Testis (tissue), 3 donors: Measurements from ENCODE around the gene PUM1. TPM values are rescaled to one million over a fixed set of nuclear protein-coding genes. Genes with fewer than 3 reads are reported as not detected.

Experiments used
- DNase-seq: peaks from one replicate; pipeline ENCODE4 v3.0.0-alpha.2; 2019
- H3K27ac ChIP-seq, 2 donors: fragments of 200-600 bp; sonication (generic); one replicate each; pipeline ENCODE4 v1.5.1; 2019
- H3K27me3 ChIP-seq: fragments of 200-600 bp; sonication (generic); one replicate; pipeline ENCODE4 v1.5.1; 2019
- H3K36me3 ChIP-seq: fragments of 200-600 bp; sonication (generic); one replicate; pipeline ENCODE4 v1.5.1; 2017; ENCODE audit warnings: low read depth; ENCODE audit errors: missing control alignments
- H3K4me1 ChIP-seq: fragments of 200-600 bp; sonication (generic); one replicate; pipeline ENCODE4 v1.5.1; 2019
- H3K4me3 ChIP-seq, 2 donors: fragments of 200-600 bp; sonication (generic); one replicate each; pipeline ENCODE4 v1.5.1; 2017 to 2019
- H3K9me3 ChIP-seq: fragments of 200-600 bp; sonication (generic); one replicate; pipeline ENCODE4 v1.5.1; 2017
- CTCF ChIP-seq, 3 experiments: fragments of 450-650 bp in 2 of 3; fragments of 200-600 bp in 1 of 3; sonication (generic) in 1 of 3; IDR thresholded peaks; one replicate each; pipeline ENCODE4 v1.5.1; 2016 to 2019; ENCODE audit warnings: antibody characterized with exemption in 3 of 3, mild to moderate bottlenecking in 2 of 3, moderate library complexity in 1 of 3
- POLR2A ChIP-seq: fragments of 450-650 bp; IDR thresholded peaks from one replicate; pipeline ENCODE4 v1.6.1; 2017; ENCODE audit warnings: antibody characterized with exemption, mild to moderate bottlenecking, moderate library complexity
- WGBS, 2 donors: methylation state at CpG; one replicate each; pipeline ENCODE4 v1.1.5; 2018; 5-methylcytosine and 5-hydroxymethylcytosine counted together
- intact Hi-C: fragments of 100-400 bp; cut with DNase I; formaldehyde crosslinking; loops from one replicate; pipeline ENCODE4 v1.15.1; 2023; ENCODE audit warnings: low total_unique reads
- polyA plus RNA-seq: library from polyadenylated mRNA; stranded (reverse); fragments of 350-450 nt; fragmentation: Illumina TruSeq; extraction: RNeasy Lipid Tissue Mini Kit (QIAGEN cat#74804); gene quantifications from one replicate; pipeline ENCODE4 v1.2.3, GENCODE V29; 2014; ENCODE audit warnings: low read depth, low replicate concordance; ENCODE audit not compliant: insufficient read depth
- total RNA-seq, 2 donors: library from RNA; depleted of rRNA; stranded (reverse); fragments of >200 nt; gene quantifications; one replicate each; pipeline ENCODE4 v1.2.3, GENCODE V29; 2016

The PUM1 gene
- total and polyA plus RNA-seq, 3 donors from 2014 or later, result 41.3 to 89.0 (median 70.5) TPM

GRCh38 chr1:30894508-30894973 lies 171.0 kb downstream of the PUM1 start:
- intact Hi-C loops, result no loop called here

GRCh38 chr1:30893776-30894507 lies 171.6 kb downstream of the PUM1 start:
- Histone ChIP-seq H3K4me3 (no peak overlapping the region), H3K36me3 (no peaks in the 10 kb centered on the region), H3K4me1 (peaks cover 7% of the 10 kb centered on the region), H3K27ac (no peak overlapping the region), H3K27me3 (no peaks in the 10 kb centered on the region), H3K9me3 (no peaks in the 10 kb centered on the region)
- TF ChIP-seq CTCF (IDR thresholded peaks at IDR 0.05) (no peak), POLR2A (no peak)
- 62 to 81% methylated on average over 9 of the region's 9 CpGs for WGBS, 2 donors
- intact Hi-C loops, result no loop called here
- no peak for DNase-seq

More at GRCh38 chr1:30894508-30894973, 171.0 kb downstream of the PUM1 start:
- no peak overlapping the region for H3K4me3 ChIP-seq
- TF ChIP-seq CTCF (IDR thresholded peaks at IDR 0.05) (no peak), POLR2A (no peak)
- peaks cover 7% of the 10 kb centered on the region for H3K4me1 ChIP-seq
- H3K27ac ChIP-seq, result no peak overlapping the region
- no peaks in the 10 kb centered on the region for H3K9me3 ChIP-seq
- 73% methylated on average over 7 of the region's 7 CpGs for WGBS, 2 donors
- DNase-seq, result no peak
- no peaks in the 10 kb centered on the region for H3K36me3 ChIP-seq
- H3K27me3 ChIP-seq, result no peaks in the 10 kb centered on the region

- Histone ChIP-seq H3K27ac (no peak overlapping the region), H3K9me3 (no peaks in the 10 kb centered on the region), H3K4me3 (no peak overlapping the region), H3K36me3 (no peaks in the 10 kb centered on the region), H3K4me1 (peaks cover 11% of the 10 kb centered on the region), H3K27me3 (no peaks in the 10 kb centered on the region)
- no peak for DNase-seq
- WGBS, 2 donors, result 87 to 89% methylated on average over 4 to 6 of the region's 6 CpGs
- TF ChIP-seq CTCF (IDR thresholded peaks at IDR 0.05) (no peak), POLR2A (no peak)
- intact Hi-C loops, result no loop called here
Measured at GRCh38 chr1:30892671-30893073, 172.8 kb downstream of the PUM1 start.

- intact Hi-C loops, result no loop called here
- Histone ChIP-seq H3K4me3 (no peak overlapping the region), H3K27ac (no peak overlapping the region), H3K27me3 (no peaks in the 10 kb centered on the region), H3K4me1 (peaks cover 11% of the 10 kb centered on the region), H3K9me3 (no peaks in the 10 kb centered on the region), H3K36me3 (no peaks in the 10 kb centered on the region)
- TF ChIP-seq POLR2A (no peak), CTCF (IDR thresholded peaks at IDR 0.05) (no peak)
- 96 to 97% methylated on average over 5 of the region's 5 CpGs for WGBS, 2 donors
- DNase-seq, result no peak
Measured at GRCh38 chr1:30891227-30891552, 174.3 kb downstream of the PUM1 start.
